ENCODE measurements around the gene TMEM106C. TPM values are rescaled to one million over a fixed set of nuclear protein-coding genes. Genes with fewer than 3 reads are reported as not detected.

The TMEM106C gene
- total RNA-seq, 1 experiment from 2014 or later, result 281 TPM

- Histone ChIP-seq H3K4me3 (ENCODE audit: low read depth, low read length) (no peak overlapping the region), H3K36me3 (ENCODE audit: control insufficient read depth, insufficient read depth, low read length) (0 out of 2 replicates have a peak, but pooled peaks cover 1% of the 10 kb centered on the region), H3K4me1 (no peaks in the 10 kb centered on the region), H3K9me3 (peaks cover 11% of the 10 kb centered on the region), H3K27me3 (replicated peaks; ENCODE audit: control insufficient read depth, insufficient read depth, low read length) (no peaks in the 10 kb centered on the region)
- H3K4me3 Mint-ChIP-seq (ENCODE audit: unreplicated experiment), result no peak overlapping the region
- no peaks in the 10 kb centered on the region for H3K27me3 Mint-ChIP-seq (ENCODE audit: insufficient read depth, unreplicated experiment)
- no peak for TF ChIP-seq CTCF (IDR thresholded peaks at IDR 0.05; ENCODE audit: insufficient read depth in 1 of 2, low read depth in 1 of 2, low read length in 1 of 2, severe bottlenecking in 1 of 2, unreplicated experiment in 1 of 2)
- H3K4me1 Mint-ChIP-seq (ENCODE audit: low read depth, unreplicated experiment), result peaks cover 24% of the 10 kb centered on the region
- DNase-seq, result no peak
- POLR2A ChIA-PET, result no interaction called here
- CTCF ChIA-PET, result interaction anchor here (2.3 to 3.7 kb wide), 3 partner anchors 57 to 61 kb away, joined by 11 to 40 read pairs (median 12); partner anchors contain the start of gene VDR
- no peaks in the 10 kb centered on the region for H3K9me3 Mint-ChIP-seq (ENCODE audit: unreplicated experiment)
- H3K36me3 Mint-ChIP-seq (ENCODE audit: insufficient read depth, unreplicated experiment), result peaks cover 35% of the 10 kb centered on the region
- intact Hi-C loops (cut with micrococcal nuclease; ENCODE audit: unreplicated experiment), result loop anchor here (2.0 to 5.0 kb wide), 3 partner anchors 61 to 165 kb away; no protein-coding TSS in a partner anchor
- BruUV-seq (replicated peaks), result no TSS peak
- H3K27ac Mint-ChIP-seq (ENCODE audit: unreplicated experiment), result no peak overlapping the region
Observed at GRCh38 chr12:47962198-47962597, 1.2 kb upstream of the TMEM106C start.

- Mint-ChIP-seq H3K27ac (ENCODE audit: unreplicated experiment) (peak overlapping the region; percentile 97), H3K36me3 (ENCODE audit: insufficient read depth, unreplicated experiment) (peaks cover 44% of the 10 kb centered on the region), H3K4me1 (ENCODE audit: low read depth, unreplicated experiment) (peaks cover 24% of the 10 kb centered on the region), H3K27me3 (ENCODE audit: insufficient read depth, unreplicated experiment) (no peaks in the 10 kb centered on the region), H3K4me3 (ENCODE audit: unreplicated experiment) (peak overlapping the region; percentile 100), H3K9me3 (ENCODE audit: unreplicated experiment) (no peaks in the 10 kb centered on the region)
- no peaks in the 10 kb centered on the region for H3K27me3 ChIP-seq (replicated peaks; ENCODE audit: control insufficient read depth, insufficient read depth, low read length)
- H3K4me3 ChIP-seq (ENCODE audit: low read depth, low read length), result peak overlapping the region; percentile 77
- H3K9me3 ChIP-seq, result no peaks in the 10 kb centered on the region
- no peaks in the 10 kb centered on the region for H3K4me1 ChIP-seq
- CTCF ChIA-PET, result interaction anchor here (0.6 to 3.7 kb wide), 19 partner anchors 10 to 258 kb away, joined by 3 to 40 read pairs (median 3); partner anchors contain the start of genes ASB8, RPAP3 and VDR
- no peak for TF ChIP-seq CTCF (IDR thresholded peaks at IDR 0.05; ENCODE audit: insufficient read depth in 1 of 2, low read depth in 1 of 2, low read length in 1 of 2, severe bottlenecking in 1 of 2, unreplicated experiment in 1 of 2)
- POLR2A ChIA-PET, result interaction anchor here (1.1 to 1.2 kb wide), 3 partner anchors 56 to 63 kb away, joined by 3 to 20 read pairs (median 4); partner anchors contain the start of gene VDR
- 0 out of 2 replicates have a peak, but pooled peaks cover 1% of the 10 kb centered on the region for H3K36me3 ChIP-seq (ENCODE audit: control insufficient read depth, insufficient read depth, low read length)
- intact Hi-C loops (cut with micrococcal nuclease; ENCODE audit: unreplicated experiment), result loop anchor here (5.0 kb wide), 2 partner anchors 92 to 167 kb away; no protein-coding TSS in a partner anchor
- TSS peak; percentile 25 for BruUV-seq (replicated peaks)
- DNase-seq, result peak; percentile 37 to 64
Observed at GRCh38 chr12:47964106-47964728, 821 bp downstream of the TMEM106C start.

- no peaks in the 10 kb centered on the region for H3K27me3 Mint-ChIP-seq (ENCODE audit: insufficient read depth, unreplicated experiment)
- no peak overlapping the region for H3K4me3 ChIP-seq (ENCODE audit: low read depth, low read length)
- no peak for TF ChIP-seq CTCF (IDR thresholded peaks at IDR 0.05; ENCODE audit: insufficient read depth in 1 of 2, low read depth in 1 of 2, low read length in 1 of 2, severe bottlenecking in 1 of 2, unreplicated experiment in 1 of 2)
- ChIA-PET POLR2A (no interaction called here), CTCF (no interaction called here)
- no peak for DNase-seq
- H3K4me1 ChIP-seq, result no peaks in the 10 kb centered on the region
- no peaks in the 10 kb centered on the region for H3K27me3 ChIP-seq (replicated peaks; ENCODE audit: control insufficient read depth, insufficient read depth, low read length)
- peak overlapping the region; percentile 1 for H3K4me3 Mint-ChIP-seq (ENCODE audit: unreplicated experiment)
- H3K36me3 ChIP-seq (ENCODE audit: control insufficient read depth, insufficient read depth, low read length), result 0 out of 2 replicates have a peak, but pooled peaks cover 1% of the 10 kb centered on the region
- H3K9me3 ChIP-seq, result no peaks in the 10 kb centered on the region
- H3K4me1 Mint-ChIP-seq (ENCODE audit: low read depth, unreplicated experiment), result peaks cover 24% of the 10 kb centered on the region
- no peak overlapping the region for H3K27ac Mint-ChIP-seq (ENCODE audit: unreplicated experiment)
- peaks cover 40% of the 10 kb centered on the region for H3K36me3 Mint-ChIP-seq (ENCODE audit: insufficient read depth, unreplicated experiment)
- no TSS peak for BruUV-seq (replicated peaks)
- intact Hi-C loops (cut with micrococcal nuclease; ENCODE audit: unreplicated experiment), result no loop called here
- no peaks in the 10 kb centered on the region for H3K9me3 Mint-ChIP-seq (ENCODE audit: unreplicated experiment)
Observed at GRCh38 chr12:47965581-47965980, 2.2 kb downstream of the TMEM106C start.
